DMS 273 (cell line): ENCODE measurements around the gene MDM2.

Experiments
- DNase-seq: peaks from one replicate; lab custom pipeline; 2025; ENCODE audit not compliant: unreplicated experiment; lab: John Stamatoyannopoulos, UW

The MDM2 gene

DNA sequence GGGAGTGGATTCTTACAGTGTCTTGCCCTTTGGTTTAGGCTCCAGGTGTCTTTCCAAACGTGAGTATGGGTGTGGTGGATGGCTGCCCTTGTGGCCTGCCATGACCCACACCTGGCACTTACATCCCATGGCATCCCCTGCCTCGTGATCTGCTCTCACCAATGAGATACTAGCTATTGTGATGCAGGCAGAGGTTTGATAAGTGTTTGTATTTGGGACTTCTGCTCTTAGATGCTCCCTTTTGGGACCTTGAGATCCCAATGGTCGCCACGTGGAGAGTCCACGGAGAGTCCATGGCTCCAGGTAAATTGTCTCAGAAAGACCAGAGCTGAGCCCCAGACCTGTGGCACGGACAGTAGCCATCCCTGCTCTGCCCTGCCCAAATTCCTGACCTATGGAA lies 62.5 kb downstream of the MDM2 start:
- DNase-seq, result no peak

DNA sequence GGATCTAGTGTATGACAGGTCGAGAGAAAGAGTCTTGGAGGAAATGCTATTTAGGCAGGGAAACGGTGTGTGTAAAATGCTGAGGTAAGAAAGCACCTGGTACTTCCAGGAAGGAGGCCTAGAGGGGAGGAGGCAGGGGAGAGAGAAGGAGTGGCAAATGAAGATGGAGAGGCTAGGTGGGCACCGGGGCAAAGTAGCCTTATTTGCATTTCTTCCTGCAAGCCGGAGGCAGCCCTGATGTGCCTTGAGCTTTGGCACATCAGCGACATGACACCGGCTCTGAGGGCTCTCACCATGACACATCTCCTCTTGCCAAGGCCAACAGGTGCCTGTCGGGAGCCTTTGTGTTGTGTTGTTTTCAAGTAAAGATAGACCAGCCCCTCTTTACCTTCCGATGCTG lies 63.4 kb downstream of the MDM2 start:
- DNase-seq, result no peak

DNA sequence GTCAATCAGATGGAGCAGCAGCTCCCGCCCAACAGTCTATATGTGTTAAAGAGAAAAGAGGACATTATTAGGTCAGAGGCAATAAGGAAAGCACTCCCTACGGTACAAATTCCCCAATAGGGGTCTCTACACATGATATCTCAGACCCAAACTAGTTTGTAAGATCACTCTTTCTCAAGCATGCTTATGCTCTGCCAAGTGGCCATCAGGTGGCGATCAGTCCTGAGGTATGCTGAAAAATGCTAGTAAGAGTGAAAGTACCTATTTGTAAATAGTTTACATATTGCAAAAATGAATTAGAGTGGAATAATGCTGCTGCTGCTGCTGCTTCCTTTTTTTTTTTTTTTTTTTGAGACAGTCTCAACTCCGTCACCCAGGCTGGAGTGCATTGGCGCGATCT lies 63.9 kb downstream of the MDM2 start:
- peak; percentile 4 for DNase-seq

DNA sequence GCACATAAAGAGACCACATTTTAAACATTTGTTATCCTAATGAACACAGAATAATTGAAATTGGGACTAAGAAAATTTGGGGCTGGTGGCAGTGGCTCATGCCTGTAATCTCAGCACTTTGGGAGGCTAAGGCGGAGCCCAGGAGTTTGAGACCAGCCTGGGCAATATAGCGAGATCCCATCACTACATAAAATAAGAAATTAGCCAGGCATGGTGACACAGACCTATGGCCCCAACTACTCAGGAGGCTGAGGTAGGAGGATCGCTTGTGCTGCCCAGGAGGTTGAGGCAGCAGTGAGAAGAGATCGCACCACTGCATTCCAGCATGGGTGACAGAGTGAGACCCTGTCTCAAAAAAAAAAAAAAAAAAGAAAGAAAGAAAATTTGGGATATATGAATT lies 65.3 kb downstream of the MDM2 start:
- DNase-seq, result no peak

DNA sequence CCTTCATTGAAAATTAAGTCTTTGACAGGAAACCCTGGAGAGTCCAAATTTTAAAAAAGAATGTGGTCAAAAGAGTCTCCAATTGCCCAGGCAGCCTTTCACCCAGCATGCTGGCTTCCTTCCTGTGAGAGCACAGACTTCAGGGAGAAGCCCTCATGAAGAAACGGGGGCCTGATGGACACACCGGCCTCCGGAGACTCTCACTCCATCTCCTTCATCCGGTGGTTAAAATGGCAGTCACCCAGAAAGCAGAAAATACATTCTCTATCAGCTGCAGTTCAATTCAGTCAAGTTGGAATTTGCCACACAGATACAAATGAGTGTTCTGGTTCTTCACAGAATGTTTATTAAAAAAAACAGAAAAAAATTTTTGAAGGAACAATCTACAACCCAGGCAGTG lies 68.5 kb downstream of the MDM2 start:
- DNase-seq, result no peak

DNA sequence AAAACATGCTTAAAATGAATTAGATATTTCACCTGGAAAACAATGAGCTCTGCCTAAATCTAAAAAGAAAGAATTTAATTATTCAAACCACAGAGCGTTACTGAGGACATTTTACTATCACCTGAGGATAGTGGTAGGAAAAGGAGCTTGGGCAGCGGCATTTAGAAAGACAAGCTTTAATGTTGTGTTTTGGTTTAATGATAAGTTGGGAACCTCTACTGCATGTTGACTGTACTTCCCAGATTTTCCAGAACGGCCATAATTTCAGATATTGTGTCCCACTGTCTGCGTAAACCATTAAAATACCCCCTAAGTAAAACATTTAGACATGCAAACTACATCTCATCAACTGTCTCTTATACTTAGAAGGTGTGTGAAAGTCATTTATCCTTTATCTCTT lies 69.6 kb downstream of the MDM2 start:
- DNase-seq, result no peak

DNA sequence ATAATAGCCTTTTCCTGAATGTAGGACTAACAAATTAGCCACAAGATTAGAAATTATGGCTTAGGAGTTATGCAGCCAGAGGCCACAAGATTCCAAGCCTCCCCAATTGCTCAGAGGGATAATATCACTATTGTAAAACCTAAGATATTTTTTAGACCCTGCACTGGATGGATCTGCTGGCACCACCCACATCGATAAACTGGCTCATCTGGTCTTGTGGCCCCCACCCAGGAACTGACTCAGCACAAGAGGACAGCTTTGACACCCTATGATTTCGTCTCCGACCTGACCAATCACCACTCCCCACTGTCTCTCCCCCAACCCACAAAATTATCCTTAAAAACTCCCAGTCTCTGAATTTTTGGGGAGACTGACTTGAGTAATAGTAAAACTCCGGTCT lies 70.3 kb downstream of the MDM2 start:
- DNase-seq, result no peak

DNA sequence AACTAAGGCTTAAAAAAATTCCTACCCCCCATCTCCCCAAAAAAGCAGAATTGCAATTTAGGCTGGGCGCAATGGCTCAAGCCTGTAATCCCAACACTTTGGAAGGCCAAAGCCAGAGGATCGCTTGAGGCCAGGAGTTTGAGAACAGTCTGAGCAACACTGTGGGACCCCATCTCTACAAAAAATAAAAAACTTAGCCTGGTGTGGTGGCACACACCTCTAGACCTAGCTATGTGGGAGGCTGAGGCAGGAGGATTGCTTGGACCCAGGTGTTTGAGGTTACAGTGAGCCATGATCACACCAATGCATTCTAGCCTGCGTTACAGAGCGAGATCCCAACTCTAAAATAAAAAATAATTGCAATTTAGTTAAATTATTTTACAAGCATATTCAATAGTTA lies 70.9 kb downstream of the MDM2 start:
- no peak for DNase-seq

DNA sequence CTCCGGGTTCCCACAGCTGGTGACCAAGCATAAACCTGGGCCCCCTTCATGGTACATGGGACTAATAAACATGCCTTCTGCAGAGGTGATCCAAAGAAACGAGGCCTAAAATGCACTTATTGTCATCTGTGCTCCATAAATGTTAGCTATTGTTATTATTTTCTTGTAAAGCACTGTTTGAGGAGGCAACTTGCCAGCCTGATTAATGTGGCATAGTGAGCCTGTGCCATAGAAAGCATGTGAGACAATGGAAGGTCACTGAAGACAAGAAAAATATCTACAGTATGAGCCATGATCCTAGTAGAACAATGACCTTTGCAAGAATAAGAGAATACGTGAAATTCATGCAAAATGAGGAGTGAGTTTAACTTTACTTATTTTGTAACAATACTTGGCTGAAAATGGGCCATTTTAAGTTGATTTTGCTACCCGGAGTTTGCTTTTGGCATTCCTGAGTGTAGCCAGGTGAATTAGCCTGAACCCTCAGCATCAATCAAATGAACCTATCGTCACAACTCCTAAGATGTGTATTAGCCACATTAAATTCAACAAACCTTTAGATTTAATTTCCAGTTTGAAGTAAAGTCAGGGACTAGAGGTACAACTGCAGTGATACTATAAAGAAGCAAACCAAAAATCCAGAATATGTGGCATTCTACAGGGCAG lies 72.8 kb downstream of the MDM2 start:
- no peak for DNase-seq

DNA sequence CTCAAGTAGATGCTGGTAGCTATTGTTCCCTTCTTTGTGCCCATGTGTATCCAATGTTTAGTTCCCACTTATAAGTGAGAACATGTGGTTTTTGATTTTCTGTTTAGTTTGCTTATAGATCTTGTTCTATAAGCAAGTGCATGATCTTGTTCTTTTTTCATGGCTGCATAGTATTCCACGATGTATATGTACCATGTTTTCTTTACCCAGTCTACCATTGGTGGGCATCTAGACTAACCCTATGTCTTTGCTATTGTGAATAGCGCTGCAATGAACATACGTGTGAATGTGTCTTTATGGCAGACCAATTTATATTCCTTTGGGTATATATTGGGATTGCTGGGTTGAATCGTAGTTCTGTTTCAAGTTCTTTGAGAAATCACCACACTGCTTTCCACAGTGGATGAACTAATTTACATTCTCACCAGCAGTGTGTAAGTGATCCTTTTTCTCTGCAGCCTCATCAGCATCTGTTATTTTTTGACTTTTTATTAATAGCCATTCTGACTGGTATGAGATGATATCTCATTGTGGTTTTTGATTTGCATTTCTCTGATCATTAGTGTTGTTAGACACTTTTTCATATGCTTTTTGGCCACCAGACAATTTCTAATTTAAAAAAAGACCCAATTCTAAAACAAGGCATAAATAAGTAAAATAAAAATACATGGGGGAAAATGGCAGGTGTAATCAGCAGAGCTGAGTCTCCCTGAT lies 74.4 kb downstream of the MDM2 start:
- no peak for DNase-seq

DNA sequence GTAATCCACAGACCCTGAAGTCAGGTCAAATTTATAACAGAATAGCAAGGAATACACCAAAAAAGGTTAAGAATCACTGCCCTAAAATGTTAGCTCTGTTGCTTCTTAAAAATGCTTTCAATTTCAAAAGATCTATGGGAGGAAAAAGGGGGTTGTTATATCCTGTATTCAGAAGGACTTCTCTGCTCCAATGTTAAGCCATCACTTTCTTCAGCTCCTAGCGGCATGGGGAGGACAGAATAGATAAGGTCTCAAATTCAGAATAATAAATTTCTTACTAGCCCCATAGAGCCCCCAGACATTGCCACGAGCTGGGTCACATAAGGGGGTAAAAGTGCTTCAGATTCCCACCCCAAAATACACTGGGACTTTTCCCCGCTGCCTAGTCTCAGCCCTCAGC lies 75.2 kb downstream of the MDM2 start:
- no peak for DNase-seq

DNA sequence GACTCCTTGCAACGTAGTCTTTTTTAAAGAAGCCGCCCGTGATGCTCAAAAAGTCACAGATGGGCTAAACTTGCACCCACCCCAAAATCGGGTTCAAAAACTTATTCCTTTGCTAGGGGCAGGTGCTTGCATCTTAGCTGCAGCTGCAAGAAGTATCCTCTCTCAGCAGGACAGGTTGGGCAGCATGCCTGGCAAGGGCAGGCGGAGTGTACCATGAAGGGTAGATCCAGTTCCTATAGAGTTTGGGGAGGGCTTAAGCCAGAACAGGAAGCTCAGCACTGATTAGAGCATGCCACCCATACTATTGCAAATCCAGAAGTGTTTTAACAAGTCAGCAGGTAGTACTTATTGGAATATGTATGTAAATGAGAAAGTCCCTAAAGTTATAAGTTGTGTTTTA lies 76.3 kb downstream of the MDM2 start:
- no peak for DNase-seq

DNA sequence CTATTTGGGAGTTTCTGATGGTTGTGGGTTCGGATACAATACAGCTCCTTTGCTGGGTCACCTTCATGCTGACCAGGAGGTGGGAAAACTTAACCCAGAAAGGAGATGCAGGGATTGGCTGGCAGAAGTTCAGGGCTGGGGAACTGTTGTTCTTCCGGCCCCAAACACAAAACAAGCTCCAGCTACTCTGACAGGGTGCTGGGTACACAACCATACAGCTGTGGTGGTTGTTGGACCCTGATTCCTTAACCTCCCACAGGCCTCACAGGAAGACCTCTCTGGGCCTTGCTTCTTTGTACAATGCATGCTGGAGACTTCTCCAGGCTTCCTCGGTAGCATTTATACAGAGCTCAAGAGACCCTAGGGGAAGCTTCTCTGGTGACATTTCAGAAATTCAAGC lies 77.4 kb downstream of the MDM2 start:
- DNase-seq, result no peak

DNA sequence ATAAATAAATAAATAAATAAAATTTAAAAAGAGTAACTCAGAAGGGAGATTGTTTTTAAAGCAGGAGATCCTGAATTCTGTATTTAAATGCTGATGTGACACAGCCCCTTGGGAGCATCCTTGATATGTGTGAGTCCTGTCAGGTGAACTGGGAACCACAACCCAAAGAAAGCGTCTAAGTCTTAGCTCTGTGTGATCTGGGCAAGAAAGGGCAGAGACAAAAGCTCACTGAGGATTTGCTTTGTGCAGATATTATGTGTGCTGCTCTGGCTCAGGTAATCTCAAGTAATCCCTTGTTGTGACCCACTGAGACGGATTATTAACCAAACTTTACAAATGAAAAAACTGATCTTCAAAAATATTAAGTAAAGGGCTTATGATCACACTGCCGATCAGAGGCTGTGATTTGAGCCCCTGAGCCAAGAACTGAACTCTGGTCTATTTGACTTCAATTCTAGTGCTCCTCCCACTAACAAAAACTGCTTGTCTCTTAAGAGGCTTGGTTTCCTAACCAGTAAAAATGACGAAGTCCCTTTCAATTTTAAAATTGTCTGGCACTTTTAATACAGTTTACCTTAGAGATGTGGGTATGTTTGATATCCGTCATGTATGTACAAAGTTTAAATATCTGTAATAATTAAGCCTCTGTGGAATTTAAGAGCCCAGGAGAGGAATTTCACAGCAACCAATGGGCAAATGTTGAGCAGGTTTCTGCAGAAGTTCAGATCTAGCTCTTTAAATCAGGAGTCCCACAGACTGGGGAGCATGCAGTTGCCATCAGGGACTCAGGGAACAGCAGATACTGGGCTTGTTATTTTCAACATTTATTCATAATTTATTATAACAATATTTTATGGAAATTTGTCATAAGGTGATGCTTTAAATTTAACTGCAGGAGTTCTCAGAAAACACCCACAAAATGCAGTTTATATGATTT lies 78.9 kb downstream of the MDM2 start:
- DNase-seq, result no peak

DNA sequence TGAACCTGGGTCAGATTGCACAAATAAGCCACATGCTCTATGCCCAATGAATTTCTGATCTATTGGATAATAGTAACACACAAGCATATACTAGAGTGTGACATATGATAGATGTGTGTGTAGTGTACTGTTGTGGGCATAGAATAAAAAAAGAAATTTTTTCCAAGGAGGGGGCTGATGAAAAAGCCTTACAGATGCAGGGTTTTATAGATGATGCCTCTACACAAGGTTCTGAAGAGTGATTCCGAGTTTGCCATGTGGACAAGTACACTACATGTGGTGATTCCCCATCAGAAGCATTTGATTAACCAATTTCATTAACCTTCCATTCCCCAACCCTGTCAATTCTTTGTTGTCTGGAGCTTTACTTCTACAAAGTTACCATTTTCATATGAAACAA lies 79.7 kb downstream of the MDM2 start:
- no peak for DNase-seq

DNA sequence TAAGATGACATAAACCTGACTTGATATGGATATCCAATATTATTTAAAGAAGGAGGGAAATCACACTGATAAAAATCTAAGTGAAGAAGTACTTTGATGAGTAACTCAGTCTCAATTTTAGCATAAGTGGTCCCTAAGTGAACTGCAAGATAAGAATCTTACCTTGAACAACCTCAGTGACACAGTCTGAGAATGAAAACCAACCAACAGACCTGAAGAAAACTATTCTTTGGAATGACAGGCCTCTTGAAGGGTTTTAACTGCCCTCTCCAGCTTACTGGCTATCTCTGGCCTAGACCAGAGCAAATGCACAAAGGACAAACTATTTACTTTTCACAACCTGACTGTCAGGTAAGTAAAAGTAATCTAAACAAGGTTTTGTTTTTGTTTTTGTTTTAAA lies 80.3 kb downstream of the MDM2 start:
- no peak for DNase-seq

DNA sequence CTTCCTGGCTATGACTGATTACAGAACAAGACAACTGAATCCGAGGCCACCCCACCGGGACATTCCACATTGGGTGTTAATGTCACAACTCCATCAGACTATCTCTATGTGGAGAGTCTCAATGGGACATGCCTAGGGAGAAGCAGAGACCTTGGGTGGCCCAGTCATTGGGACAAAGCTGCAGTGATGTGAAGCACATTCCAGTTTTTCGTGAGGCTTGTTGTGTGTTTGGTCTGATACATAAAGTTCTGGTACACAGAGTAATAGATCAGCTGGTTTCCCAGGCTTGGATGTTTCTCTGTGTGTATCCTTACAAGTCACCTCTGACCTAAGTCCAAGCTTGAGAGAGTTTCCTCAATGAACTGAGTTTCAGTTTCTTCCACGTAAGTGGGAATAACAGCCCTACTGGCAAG lies 82.7 kb downstream of the MDM2 start:
- no peak for DNase-seq

DNA sequence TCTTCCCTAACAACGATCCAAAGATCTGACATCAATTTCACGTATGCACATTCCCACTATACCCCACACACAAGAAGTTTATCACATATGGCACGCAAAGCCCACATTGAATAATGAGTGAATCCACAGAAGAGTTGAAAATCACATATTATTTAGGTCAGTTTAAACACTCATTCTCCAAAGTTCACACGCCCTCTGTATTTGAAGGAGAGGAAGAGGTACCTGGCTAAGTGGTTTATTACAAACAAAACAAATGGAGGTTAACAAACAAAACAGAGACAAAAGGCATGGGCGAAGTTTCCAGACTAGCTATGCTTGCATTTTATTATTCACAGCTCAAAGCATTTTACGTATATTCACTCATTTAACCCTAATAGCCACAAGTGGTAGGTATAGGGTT lies 83.2 kb downstream of the MDM2 start:
- DNase-seq, result no peak

DNA sequence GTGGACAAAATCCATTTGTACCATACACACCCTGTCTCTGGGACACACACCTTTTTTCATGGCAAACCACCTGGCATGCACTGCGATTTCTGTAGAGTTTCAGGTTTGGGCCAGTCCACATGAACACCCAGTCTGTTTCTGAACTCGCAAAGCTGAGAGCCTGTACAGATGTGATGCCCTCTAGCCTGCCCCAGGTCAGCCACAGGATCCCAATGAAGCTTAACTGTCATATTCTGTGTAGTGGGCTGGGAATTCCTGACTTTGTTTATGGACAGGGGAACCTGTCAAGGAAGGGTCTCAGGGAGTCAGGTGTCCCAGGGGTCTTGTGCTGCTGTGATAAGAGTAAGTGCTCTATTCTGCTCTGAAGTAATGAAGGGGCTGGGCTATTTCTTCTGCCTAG lies 85.2 kb downstream of the MDM2 start:
- no peak for DNase-seq

DNA sequence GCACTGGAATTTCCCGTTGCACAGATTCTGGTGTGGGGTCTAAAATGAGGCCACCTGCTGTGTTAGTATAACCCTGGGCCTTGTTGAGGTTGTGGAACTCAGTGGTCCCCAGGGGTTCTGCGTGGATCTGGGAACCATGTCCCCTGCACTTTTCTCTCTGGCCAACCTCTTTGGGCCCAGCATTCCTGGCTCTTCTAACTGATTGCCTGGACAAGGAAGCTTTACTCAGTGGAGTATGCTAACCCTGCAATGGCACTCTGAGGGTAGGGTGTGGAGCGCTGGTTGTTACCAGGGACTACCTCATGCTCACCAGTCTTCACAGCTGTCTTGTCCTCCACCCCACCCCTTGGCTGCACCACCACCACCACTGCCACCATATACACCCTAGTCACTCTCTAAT lies 85.8 kb downstream of the MDM2 start:
- no peak for DNase-seq

DNA sequence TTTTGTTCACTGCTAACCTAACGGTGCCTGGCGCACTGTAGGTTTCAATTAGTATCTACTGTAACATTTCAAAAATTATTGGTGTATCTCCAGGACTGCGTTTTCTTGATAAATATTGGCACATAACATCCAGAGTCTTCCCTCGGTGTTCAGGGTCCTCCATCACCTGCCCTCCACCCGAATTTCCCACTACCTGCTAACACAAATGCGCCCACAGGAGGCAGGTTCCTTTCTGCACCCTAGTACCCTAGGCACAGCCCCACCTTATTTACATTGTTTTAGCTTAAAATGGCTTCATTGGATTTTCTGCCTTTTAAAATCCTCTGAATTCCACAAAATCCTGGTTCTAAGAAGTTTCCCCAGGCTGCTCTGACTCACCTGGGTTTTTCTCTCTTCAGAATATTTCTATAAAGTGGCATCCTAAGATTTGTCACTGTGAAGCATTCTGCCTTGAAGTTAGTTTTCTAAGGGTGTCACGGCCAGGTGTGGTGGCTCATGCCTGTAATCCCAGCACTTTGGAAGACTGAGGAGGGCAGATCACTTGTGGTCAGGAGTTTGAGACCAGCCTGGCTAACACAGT lies 86.4 kb downstream of the MDM2 start:
- DNase-seq, result no peak
